NCI-H446 treated with DMSO at 0.1 percent for 48 hours (cell line): ENCODE results near the gene MRPL33.

Source experiments
- DNase-seq: peaks from one replicate; lab custom pipeline; 2025; lab: John Stamatoyannopoulos, UW

MRPL33 gene

GRCh38 chr2:27809761-27810241 lies 38.3 kb downstream of the MRPL33 start:
- DNase-seq: no peak

GRCh38 chr2:27810455-27810854 lies 38.9 kb downstream of the MRPL33 start:
- no peak for DNase-seq

- no peak for DNase-seq
These were observed 40.2 kb downstream of the MRPL33 start for GRCh38 chr2:27811768-27812167.

DNA sequence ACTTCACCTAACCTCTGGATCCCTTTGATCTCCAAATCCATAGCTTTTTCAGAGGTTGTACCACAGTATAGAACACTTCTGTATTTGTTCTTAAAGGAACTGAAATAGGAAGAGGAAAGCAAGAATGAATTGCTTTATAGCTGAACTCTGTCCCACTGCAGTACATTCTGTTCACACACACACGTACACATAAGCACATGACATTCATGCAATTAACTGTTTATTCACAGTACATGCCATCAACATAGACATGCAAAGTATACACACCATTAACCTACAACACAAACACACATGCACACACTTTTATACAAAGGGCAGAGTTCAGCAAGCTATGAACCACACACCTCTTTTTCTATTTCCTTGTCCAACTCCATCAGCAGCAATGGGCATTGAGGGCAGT lies 43.2 kb downstream of the MRPL33 start:
- DNase-seq: no peak

- no peak for DNase-seq
These were observed 44.4 kb downstream of the MRPL33 start for GRCh38 chr2:27815860-27816438.

DNA sequence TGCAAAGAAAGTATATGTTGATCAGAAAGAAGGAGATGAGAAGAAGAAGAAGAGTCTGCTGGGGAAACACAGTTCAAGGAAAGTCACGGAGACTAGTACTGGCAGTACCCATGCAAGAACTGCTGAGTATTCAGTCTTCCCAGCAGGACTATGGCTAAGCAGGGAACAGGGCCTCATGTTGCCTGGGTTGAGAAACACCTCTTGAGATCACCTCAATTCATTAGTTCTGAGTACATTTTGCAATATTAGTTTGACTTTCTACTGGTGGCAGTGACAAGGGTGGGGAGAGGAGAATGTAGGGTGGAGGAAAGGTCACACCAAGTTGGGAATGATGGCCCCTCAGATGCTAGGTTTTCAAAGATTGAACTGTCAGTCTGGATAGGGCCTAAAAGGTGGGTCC lies 50.5 kb downstream of the MRPL33 start:
- no peak for DNase-seq

DNA sequence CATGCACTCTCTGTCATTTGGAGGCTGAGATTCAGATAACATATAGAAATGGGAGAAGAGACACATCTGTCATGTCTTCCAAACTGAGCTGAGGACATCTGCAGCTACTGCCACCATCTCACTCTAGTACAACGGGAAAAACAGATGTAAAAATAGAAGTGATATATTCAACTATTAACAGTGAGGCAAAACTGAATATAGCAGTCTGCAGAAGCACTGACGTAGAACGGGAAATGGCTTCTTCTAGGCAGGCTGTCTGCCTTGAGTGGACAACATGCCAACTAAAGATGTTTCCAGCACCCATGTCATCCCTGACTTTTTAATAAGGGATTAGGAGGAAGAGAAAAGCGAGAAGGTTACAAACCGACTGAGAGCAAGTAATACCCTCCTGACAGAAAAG lies 51.6 kb downstream of the MRPL33 start:
- no peak for DNase-seq

GRCh38 chr2:27823569-27823968 lies 52.0 kb downstream of the MRPL33 start:
- no peak for DNase-seq

GRCh38 chr2:27824401-27824800 lies 52.9 kb downstream of the MRPL33 start:
- no peak for DNase-seq

DNA sequence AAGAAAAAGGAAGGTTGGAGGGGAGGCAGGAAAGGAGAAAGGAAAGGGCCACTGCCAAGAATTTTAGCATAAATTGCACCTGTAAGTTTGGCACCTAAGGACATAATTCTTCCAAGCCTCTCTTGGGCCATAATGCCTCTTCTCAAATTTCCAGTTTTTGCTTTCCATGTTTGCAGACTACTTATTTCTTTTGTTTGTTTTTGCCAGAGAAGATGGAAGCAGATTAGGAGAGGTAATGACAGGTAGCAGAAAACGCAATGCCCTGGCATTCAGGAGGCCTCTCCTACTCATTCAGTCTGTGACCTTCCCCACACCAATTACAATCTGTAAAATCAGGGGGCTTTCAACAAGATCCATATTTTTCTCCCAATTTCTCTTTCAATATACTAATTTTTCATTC lies 56.8 kb downstream of the MRPL33 start:
- no peak for DNase-seq
